ENCODE data around the gene EDARADD.

Gene EDARADD

GRCh38 chr1:236371083-236371482, 23.0 kb upstream of the EDARADD start:
- no peak for DNase-seq (ENCODE audit: low read depth)
- TF ChIP-seq CTCF (conservative IDR thresholded peaks at IDR 0.05; ENCODE audit: low read depth, low read length): no peak
- H3K4me3 ChIP-seq (ENCODE audit: low read length): no peak overlapping the region

- TF ChIP-seq CTCF (conservative IDR thresholded peaks at IDR 0.05; ENCODE audit: low read depth, low read length): no peak
- no peak overlapping the region for H3K4me3 ChIP-seq (ENCODE audit: low read length)
- no peak for DNase-seq (ENCODE audit: low read depth)
Observed at GRCh38 chr1:236377832-236378535, 16.1 kb upstream of the EDARADD start.

GRCh38 chr1:236381565-236382158, 12.4 kb upstream of the EDARADD start:
- TF ChIP-seq CTCF (conservative IDR thresholded peaks at IDR 0.05; ENCODE audit: low read depth, low read length): no peak
- no peak for DNase-seq (ENCODE audit: low read depth)
- H3K4me3 ChIP-seq (ENCODE audit: low read length): no peak overlapping the region

GRCh38 chr1:236388332-236388731, 5.8 kb upstream of the EDARADD start:
- DNase-seq (ENCODE audit: low read depth): no peak
- H3K4me3 ChIP-seq (ENCODE audit: low read length): no peak overlapping the region
- TF ChIP-seq CTCF (conservative IDR thresholded peaks at IDR 0.05; ENCODE audit: low read depth, low read length): no peak

GRCh38 chr1:236389253-236389652, 4.8 kb upstream of the EDARADD start:
- H3K4me3 ChIP-seq (ENCODE audit: low read length): no peak overlapping the region
- no peak for DNase-seq (ENCODE audit: low read depth)
- no peak for TF ChIP-seq CTCF (conservative IDR thresholded peaks at IDR 0.05; ENCODE audit: low read depth, low read length)

GRCh38 chr1:236391008-236391407, 3.1 kb upstream of the EDARADD start:
- H3K4me3 ChIP-seq (ENCODE audit: low read length): no peak overlapping the region
- DNase-seq (ENCODE audit: low read depth): no peak
- no peak for TF ChIP-seq CTCF (conservative IDR thresholded peaks at IDR 0.05; ENCODE audit: low read depth, low read length)

- H3K4me3 ChIP-seq (ENCODE audit: low read length): no peak overlapping the region
- no peak for DNase-seq (ENCODE audit: low read depth)
- TF ChIP-seq CTCF (conservative IDR thresholded peaks at IDR 0.05; ENCODE audit: low read depth, low read length): no peak
Observed at GRCh38 chr1:236392182-236392581, 1.9 kb upstream of the EDARADD start.
